WTC11 (cell line): Measurements from ENCODE around the gene LZTR1. TPM values are rescaled to one million over a fixed set of nuclear protein-coding genes. Genes with fewer than 3 reads are reported as not detected.

ENCODE experiments used
- ATAC-seq: fragments of 200-7000 bp; cut with Tn5 transposase; 2 replicates; pipeline ENCODE4 v1.10.0; 2021; ENCODE audit warnings: mild to moderate bottlenecking, moderate library complexity
- CTCF ChIA-PET: fragments of 300-600 bp; sonication (Branson Sonifier 250); formaldehyde crosslinking; loops from one replicate; lab custom pipeline; 2021; ENCODE audit warnings: antibody characterized with exemption; lab: Charles Lee
- POLR2A ChIA-PET: fragments of 350-600 bp; sonication (Branson Sonifier 250); formaldehyde crosslinking; loops from one replicate; lab custom pipeline; 2021; ENCODE audit warnings: antibody characterized with exemption; lab: Charles Lee
- DNase-seq: peaks from one replicate; pipeline ENCODE4 v3.0.0; 2021; ENCODE audit warnings: low spot score
- H3K27ac Mint-ChIP-seq: 2 replicates; pipeline ENCODE4 v1.8.0; 2021; ENCODE audit warnings: mixed read lengths
- H3K27me3 Mint-ChIP-seq: 2 replicates; pipeline ENCODE4 v1.8.0; 2021; ENCODE audit warnings: low read depth, mild to moderate bottlenecking, moderate library complexity, mixed read lengths
- H3K36me3 Mint-ChIP-seq: 2 replicates; pipeline ENCODE4 v1.8.0; 2021; ENCODE audit warnings: mixed read lengths
- H3K4me1 Mint-ChIP-seq: 2 replicates; pipeline ENCODE4 v1.8.0; 2022; ENCODE audit warnings: mixed read lengths
- H3K4me3 Mint-ChIP-seq: 2 replicates; pipeline ENCODE4 v1.8.0; 2021; ENCODE audit warnings: mild to moderate bottlenecking, moderate library complexity, mixed read lengths
- H3K9me3 Mint-ChIP-seq: 2 replicates; pipeline ENCODE4 v1.8.0; 2021; ENCODE audit warnings: mixed read lengths
- CREB1 ChIP-seq: sonication (generic); formaldehyde crosslinking; IDR thresholded peaks from 2 replicates; pipeline ENCODE4 v1.8.0; 2023; ENCODE audit warnings: mild to moderate bottlenecking, missing genetic modification reagents
- ETV6 ChIP-seq: sonication (generic); formaldehyde crosslinking; IDR thresholded peaks from 2 replicates; pipeline ENCODE4 v1.8.1; 2022; ENCODE audit warnings: mild to moderate bottlenecking, missing genetic modification reagents
- FOXP1 ChIP-seq: sonication (generic); formaldehyde crosslinking; IDR thresholded peaks from 2 replicates; pipeline ENCODE4 v1.8.0; 2022; ENCODE audit warnings: missing genetic modification reagents, mild to moderate bottlenecking, moderate library complexity, borderline replicate concordance
- GRHL2 ChIP-seq: fragments of 250-450 bp; sonication (Bioruptor Pico); IDR thresholded peaks from 2 replicates; pipeline ENCODE4 v1.8.0; 2022; ENCODE audit warnings: mild to moderate bottlenecking, moderate library complexity; ENCODE audit not compliant: insufficient replicate concordance, severe bottlenecking
- MXD4 ChIP-seq: fragments of 250-450 bp; sonication (Bioruptor Pico); IDR thresholded peaks from 2 replicates; pipeline ENCODE4 v1.8.0; 2021; ENCODE audit warnings: mild to moderate bottlenecking, moderate library complexity, borderline replicate concordance
- ZNF219 ChIP-seq: sonication (generic); formaldehyde crosslinking; IDR thresholded peaks from 2 replicates; pipeline ENCODE4 v1.8.0; 2023; ENCODE audit warnings: missing genetic modification reagents, mild to moderate bottlenecking, borderline replicate concordance
- ZNF232 ChIP-seq: sonication (generic); formaldehyde crosslinking; IDR thresholded peaks from 2 replicates; pipeline ENCODE4 v1.8.0; 2022; ENCODE audit warnings: mild to moderate bottlenecking, missing genetic modification reagents
- total RNA-seq: library from RNA; stranded (reverse); gene quantifications from 3 replicates; pipeline ENCODE4 v1.2.3, GENCODE V29; 2021
- TF ChIP-seq, protein P1 (sequence below): sonication (generic); formaldehyde crosslinking; IDR thresholded peaks from 2 replicates; pipeline ENCODE4 v1.8.0; 2022; ENCODE audit warnings: mild to moderate bottlenecking, missing genetic modification reagents
- TF ChIP-seq, protein P2 (sequence below): sonication (generic); formaldehyde crosslinking; IDR thresholded peaks from 2 replicates; pipeline ENCODE4 v1.8.1; 2023; ENCODE audit warnings: mild to moderate bottlenecking, moderate library complexity, missing genetic modification reagents
- TF ChIP-seq, protein P3 (sequence below): fragments of 250-450 bp; sonication (Bioruptor Pico); conservative IDR thresholded peaks from 2 replicates; pipeline ENCODE4 v1.9.0; 2021; ENCODE audit warnings: mild to moderate bottlenecking
- TF ChIP-seq, protein P4 (sequence below): sonication (generic); formaldehyde crosslinking; IDR thresholded peaks from 2 replicates; pipeline ENCODE4 v1.8.1; 2023; ENCODE audit warnings: mild to moderate bottlenecking, missing genetic modification reagents, moderate library complexity
- TF ChIP-seq, protein P5 (sequence below): sonication (generic); formaldehyde crosslinking; IDR thresholded peaks from 2 replicates; pipeline ENCODE4 v1.8.0; 2022; ENCODE audit warnings: mild to moderate bottlenecking, missing genetic modification reagents
- TF ChIP-seq, protein P6 (sequence below): sonication (generic); formaldehyde crosslinking; IDR thresholded peaks from 2 replicates; pipeline ENCODE4 v1.8.1; 2023; ENCODE audit warnings: mild to moderate bottlenecking, missing genetic modification reagents, borderline replicate concordance

Gene LZTR1
- total RNA-seq, 1 experiment from 2014 or later = 38.3 TPM

DNA sequence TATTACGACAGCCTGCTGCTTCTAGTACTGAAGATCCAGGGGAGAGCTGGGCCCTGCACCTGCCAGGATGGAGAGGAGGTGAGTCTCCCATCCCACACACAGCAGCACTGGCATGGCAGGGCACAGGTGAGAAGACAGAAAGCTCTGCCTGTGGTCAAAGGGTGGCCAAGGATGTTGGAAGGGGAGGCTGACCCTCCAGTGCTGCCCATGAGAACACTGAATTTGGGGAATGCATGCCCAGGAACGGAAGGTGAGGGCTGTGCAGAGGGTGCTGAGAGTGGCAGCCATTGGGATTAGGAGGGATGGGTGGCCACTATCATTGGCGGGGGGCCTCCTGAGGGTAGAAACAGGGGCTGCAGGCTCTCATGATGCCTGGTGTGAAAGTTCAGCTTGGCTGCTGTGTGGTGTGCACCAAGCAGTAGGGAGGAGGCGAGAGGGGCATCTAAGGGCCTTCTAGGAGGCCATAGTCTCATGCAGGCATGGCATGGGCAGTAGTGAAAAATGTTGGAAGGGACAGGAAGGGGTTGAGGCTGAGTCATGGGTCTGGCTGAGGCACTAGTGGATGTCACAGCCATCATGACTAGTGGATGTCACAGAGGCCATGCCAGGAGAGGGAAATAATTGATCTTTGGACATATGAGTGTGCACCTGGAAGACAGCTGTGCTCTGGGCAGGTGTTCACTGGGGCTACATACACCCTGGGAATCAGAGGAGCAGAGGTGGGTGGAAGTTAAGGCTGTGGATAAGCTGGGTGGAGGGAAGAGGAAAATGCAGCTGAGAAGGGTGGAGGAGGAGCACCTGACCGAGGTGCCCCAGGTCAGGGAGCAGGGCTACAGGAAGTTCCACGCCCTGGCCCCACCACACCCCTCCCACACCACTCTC, 61.1 kb downstream of the LZTR1 start (continued):
- TF ChIP-seq, protein P1, sequence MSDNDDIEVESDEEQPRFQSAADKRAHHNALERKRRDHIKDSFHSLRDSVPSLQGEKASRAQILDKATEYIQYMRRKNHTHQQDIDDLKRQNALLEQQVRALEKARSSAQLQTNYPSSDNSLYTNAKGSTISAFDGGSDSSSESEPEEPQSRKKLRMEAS (CRISPR knock-in tag) = no peak
- TF ChIP-seq, protein P2, sequence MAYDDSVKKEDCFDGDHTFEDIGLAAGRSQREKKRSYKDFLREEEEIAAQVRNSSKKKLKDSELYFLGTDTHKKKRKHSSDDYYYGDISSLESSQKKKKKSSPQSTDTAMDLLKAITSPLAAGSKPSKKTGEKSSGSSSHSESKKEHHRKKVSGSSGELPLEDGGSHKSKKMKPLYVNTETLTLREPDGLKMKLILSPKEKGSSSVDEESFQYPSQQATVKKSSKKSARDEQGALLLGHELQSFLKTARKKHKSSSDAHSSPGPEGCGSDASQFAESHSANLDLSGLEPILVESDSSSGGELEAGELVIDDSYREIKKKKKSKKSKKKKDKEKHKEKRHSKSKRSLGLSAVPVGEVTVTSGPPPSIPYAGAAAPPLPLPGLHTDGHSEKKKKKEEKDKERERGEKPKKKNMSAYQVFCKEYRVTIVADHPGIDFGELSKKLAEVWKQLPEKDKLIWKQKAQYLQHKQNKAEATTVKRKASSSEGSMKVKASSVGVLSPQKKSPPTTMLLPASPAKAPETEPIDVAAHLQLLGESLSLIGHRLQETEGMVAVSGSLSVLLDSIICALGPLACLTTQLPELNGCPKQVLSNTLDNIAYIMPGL (CRISPR knock-in tag) = no peak
- TF ChIP-seq, all 79 proteins: peak for 0

DNA sequence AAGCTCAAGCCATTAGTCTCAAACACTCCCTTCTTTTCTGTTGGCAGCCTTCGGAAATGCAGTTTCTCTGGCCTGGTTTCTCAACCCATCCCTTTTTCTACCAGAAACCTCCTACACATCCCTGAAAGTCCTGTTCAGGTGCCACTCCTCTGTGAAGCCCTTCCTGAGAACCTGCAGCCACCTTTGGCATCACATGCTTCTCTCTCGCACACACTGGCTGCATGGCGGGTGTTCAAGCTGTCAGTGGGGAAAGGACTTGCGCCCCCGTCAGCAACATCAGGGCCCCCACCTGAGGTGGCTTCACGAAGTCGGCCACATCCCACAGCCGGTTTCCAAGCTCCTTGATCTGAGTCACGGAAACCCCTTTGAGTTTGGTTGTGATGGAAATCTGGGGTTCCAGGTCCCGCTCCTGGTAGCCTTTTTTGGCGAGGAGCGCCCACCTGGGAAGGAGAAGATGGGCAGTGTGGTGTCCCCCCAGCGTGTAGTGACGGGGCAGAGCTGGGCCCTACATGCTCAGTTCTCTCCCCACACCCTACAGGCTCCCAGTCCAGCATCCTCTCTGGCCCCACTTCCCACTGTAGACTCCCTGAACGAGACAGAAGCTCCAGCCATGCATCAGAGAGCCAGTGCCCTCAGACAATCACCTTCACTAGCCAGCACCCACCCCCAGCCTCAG, 61.9 kb downstream of the LZTR1 start:
- Mint-ChIP-seq H3K9me3 (no peaks in the 10 kb centered on the region), H3K4me1 (peaks cover 11% of the 10 kb centered on the region), H3K36me3 (no peaks in the 10 kb centered on the region), H3K27me3 (peaks cover 23% of the 10 kb centered on the region), H3K4me3 (no peak overlapping the region), H3K27ac (no peak overlapping the region)
- ATAC-seq = no peak
- TF ChIP-seq FOXP1 (CRISPR knock-in tag) (no peak), MXD4 (CRISPR knock-in tag) (no peak), GRHL2 (no peak), ZNF232 (CRISPR knock-in tag) (no peak), ETV6 (CRISPR knock-in tag) (no peak)
- TF ChIP-seq, protein P3, sequence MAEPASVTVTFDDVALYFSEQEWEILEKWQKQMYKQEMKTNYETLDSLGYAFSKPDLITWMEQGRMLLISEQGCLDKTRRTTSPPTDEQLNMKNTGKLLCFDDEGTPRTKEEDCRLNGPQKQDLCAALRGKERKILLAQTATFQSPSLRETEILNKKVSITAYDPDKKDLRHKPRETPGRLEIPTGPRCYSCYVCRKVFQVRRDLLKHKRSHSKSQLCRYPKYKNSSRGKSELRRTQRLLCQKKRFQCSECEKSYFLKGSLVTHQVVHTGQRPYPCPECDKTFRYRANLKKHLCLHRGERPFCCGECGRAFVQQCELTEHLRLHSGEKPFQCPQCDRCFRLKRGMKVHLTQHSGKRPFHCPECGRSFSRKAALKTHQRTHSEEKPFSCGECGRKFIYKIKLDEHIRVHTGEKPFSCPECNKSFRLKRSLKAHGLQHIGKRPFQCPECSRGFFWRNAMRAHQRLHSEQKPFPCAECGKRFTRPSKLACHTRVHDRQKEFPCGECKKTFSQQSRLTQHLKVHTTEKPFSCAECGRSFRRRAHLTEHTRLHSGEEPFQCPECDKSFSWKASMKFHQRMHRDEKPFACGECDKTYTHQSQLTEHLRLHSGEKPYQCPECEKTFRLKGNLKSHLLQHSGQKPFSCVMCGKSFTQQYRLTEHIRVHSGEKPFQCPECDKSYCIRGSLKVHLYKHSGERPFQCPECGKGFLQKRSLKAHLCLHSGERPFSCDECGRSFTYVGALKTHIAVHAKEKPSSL (CRISPR knock-in tag) = no peak
- TF ChIP-seq, protein P4, sequence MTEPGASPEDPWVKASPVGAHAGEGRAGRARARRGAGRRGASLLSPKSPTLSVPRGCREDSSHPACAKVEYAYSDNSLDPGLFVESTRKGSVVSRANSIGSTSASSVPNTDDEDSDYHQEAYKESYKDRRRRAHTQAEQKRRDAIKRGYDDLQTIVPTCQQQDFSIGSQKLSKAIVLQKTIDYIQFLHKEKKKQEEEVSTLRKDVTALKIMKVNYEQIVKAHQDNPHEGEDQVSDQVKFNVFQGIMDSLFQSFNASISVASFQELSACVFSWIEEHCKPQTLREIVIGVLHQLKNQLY (CRISPR knock-in tag) = no peak
- TF ChIP-seq, protein P5, sequence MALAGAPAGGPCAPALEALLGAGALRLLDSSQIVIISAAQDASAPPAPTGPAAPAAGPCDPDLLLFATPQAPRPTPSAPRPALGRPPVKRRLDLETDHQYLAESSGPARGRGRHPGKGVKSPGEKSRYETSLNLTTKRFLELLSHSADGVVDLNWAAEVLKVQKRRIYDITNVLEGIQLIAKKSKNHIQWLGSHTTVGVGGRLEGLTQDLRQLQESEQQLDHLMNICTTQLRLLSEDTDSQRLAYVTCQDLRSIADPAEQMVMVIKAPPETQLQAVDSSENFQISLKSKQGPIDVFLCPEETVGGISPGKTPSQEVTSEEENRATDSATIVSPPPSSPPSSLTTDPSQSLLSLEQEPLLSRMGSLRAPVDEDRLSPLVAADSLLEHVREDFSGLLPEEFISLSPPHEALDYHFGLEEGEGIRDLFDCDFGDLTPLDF (CRISPR knock-in tag) = no peak
- TF ChIP-seq, protein P2 (CRISPR knock-in tag) = no peak
- ChIA-PET POLR2A (no interaction called here), CTCF (interaction anchor here (1.3 to 1.4 kb wide), 2 partner anchors 23 to 59 kb away, joined by 3 to 7 read pairs; no protein-coding TSS in a partner anchor)
- DNase-seq = no peak

DNA sequence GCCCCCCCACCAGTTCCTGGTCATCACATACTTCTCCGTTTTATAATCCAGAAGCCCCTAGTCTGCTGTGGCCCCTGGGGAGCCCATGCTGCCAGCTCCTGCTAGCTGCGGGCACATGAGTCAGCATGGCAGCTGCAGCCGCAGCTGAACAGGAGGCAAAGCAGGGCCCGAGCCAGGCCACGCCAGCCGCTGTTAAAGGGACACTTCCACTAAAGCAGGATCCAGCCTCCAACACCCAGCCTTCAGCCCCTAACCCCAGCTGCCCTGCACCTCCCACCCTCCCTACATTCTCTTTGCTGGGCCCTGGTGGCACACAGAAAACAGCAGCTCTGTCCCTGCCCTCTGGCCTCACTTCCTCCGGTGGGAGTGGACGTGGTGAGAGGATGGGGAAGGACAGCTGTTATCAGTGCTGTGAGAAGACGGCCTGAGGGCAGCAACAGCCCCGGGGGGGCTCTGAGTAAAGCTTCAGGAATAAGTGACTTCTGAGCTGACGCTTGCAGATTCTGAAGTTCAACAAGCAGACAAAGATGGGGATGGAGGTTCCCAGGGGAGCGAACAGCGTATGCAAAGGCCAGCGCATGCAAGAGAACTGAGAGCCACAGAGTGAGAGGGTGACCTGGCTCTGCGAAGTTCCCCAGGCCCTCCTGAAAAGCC, 63.0 kb downstream of the LZTR1 start:
- ATAC-seq = no peak
- CTCF ChIA-PET = interaction anchor here (0.6 to 3.7 kb wide), 5 partner anchors 10 to 128 kb away, joined by 3 to 15 read pairs (median 7); partner anchors contain the start of gene CRKL
- POLR2A ChIA-PET = interaction anchor here (1.0 kb wide), 1 partner anchor 24 kb away, joined by 3 read pairs; no protein-coding TSS in a partner anchor
- peaks cover 23% of the 10 kb centered on the region for H3K27me3 Mint-ChIP-seq
- H3K9me3 Mint-ChIP-seq = no peaks in the 10 kb centered on the region
- H3K27ac Mint-ChIP-seq = no peak overlapping the region
- peaks cover 11% of the 10 kb centered on the region for H3K4me1 Mint-ChIP-seq
- peak overlapping the region; percentile 89 for H3K4me3 Mint-ChIP-seq
- no peak for DNase-seq
- no peaks in the 10 kb centered on the region for H3K36me3 Mint-ChIP-seq
- TF ChIP-seq, protein P6, sequence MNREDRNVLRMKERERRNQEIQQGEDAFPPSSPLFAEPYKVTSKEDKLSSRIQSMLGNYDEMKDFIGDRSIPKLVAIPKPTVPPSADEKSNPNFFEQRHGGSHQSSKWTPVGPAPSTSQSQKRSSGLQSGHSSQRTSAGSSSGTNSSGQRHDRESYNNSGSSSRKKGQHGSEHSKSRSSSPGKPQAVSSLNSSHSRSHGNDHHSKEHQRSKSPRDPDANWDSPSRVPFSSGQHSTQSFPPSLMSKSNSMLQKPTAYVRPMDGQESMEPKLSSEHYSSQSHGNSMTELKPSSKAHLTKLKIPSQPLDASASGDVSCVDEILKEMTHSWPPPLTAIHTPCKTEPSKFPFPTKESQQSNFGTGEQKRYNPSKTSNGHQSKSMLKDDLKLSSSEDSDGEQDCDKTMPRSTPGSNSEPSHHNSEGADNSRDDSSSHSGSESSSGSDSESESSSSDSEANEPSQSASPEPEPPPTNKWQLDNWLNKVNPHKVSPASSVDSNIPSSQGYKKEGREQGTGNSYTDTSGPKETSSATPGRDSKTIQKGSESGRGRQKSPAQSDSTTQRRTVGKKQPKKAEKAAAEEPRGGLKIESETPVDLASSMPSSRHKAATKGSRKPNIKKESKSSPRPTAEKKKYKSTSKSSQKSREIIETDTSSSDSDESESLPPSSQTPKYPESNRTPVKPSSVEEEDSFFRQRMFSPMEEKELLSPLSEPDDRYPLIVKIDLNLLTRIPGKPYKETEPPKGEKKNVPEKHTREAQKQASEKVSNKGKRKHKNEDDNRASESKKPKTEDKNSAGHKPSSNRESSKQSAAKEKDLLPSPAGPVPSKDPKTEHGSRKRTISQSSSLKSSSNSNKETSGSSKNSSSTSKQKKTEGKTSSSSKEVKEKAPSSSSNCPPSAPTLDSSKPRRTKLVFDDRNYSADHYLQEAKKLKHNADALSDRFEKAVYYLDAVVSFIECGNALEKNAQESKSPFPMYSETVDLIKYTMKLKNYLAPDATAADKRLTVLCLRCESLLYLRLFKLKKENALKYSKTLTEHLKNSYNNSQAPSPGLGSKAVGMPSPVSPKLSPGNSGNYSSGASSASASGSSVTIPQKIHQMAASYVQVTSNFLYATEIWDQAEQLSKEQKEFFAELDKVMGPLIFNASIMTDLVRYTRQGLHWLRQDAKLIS (CRISPR knock-in tag) = no peak
- TF ChIP-seq, protein P1 (CRISPR knock-in tag) = no peak
- no peak for TF ChIP-seq ZNF219 (CRISPR knock-in tag)
- no peak for TF ChIP-seq CREB1 (CRISPR knock-in tag)
